Right atrium auricular region (tissue), 2 donors: ENCODE measurements around the gene KRT12. TPM values are rescaled to one million over a fixed set of nuclear protein-coding genes. Genes with fewer than 3 reads are reported as not detected.

Experiments used
- DNase-seq: peaks from one replicate; pipeline ENCODE4 v3.0.0-alpha.2; 2019; ENCODE audit warnings: low spot score
- H3K27ac ChIP-seq, 2 donors: fragments of 200-600 bp; sonication (generic); 1 replicate in 1 of 2; 2 replicates in 1 of 2; pipeline ENCODE4 v1.5.1; 2016 to 2019
- H3K27me3 ChIP-seq, 2 donors: fragments of 200-600 bp; sonication (generic); one replicate each; pipeline versions ENCODE4 v1.5.1 to v1.6.0; 2017 to 2019
- H3K36me3 ChIP-seq: fragments of 200-600 bp; sonication (generic); one replicate; pipeline ENCODE4 v1.5.1; 2016
- H3K4me1 ChIP-seq, 2 donors: fragments of 200-600 bp; sonication (generic); one replicate each; pipeline versions ENCODE4 v1.5.1 to v1.6.0; 2017 to 2019
- H3K4me3 ChIP-seq, 2 donors: fragments of 200-600 bp; sonication (generic); 1 replicate in 1 of 2; 2 replicates in 1 of 2; pipeline ENCODE4 v1.5.1; 2017 to 2019; ENCODE audit warnings: mild to moderate bottlenecking in 1 of 2, moderate library complexity in 1 of 2
- H3K9me3 ChIP-seq, 2 donors: fragments of 200-600 bp; sonication (generic); one replicate each; pipeline ENCODE4 v1.5.1; 2019
- CTCF ChIP-seq, 2 donors: fragments of 200-600 bp; sonication (generic); IDR thresholded peaks; one replicate each; pipeline ENCODE4 v1.5.1; 2019; ENCODE audit warnings: antibody characterized with exemption in 2 of 2
- total RNA-seq, 2 donors: library from RNA; depleted of rRNA; stranded (reverse); fragments of >200 nt; gene quantifications; one replicate each; pipeline ENCODE4 v1.1.0, GENCODE V29; 2016

The KRT12 gene
- not detected for total RNA-seq

GRCh38 chr17:40866838-40867237, at the start of gene KRT12:
Gene KRT12 (minus strand): TSS chr17:40867223. CDS start chr17:40867186, 37 bp downstream.
- no peak for DNase-seq
- no peak within 1 kb of the TSS for H3K27ac ChIP-seq
- no peak for TF ChIP-seq CTCF (IDR thresholded peaks at IDR 0.05)
- no peaks in the 10 kb centered on the region for H3K9me3 ChIP-seq
- H3K4me3 ChIP-seq, result no peak within 1 kb of the TSS
- H3K4me1 ChIP-seq, result no peaks in the 10 kb centered on the region
- no peaks in the 10 kb centered on the region for H3K27me3 ChIP-seq
- no peaks in the 10 kb centered on the region for H3K36me3 ChIP-seq

- Histone ChIP-seq H3K4me1 (no peaks in the 10 kb centered on the region), H3K27ac (no peak overlapping the region), H3K36me3 (no peaks in the 10 kb centered on the region), H3K27me3 (no peaks in the 10 kb centered on the region), H3K4me3 (no peak overlapping the region), H3K9me3 (no peaks in the 10 kb centered on the region)
- no peak for TF ChIP-seq CTCF (IDR thresholded peaks at IDR 0.05)
- DNase-seq, result no peak
These were observed 49.3 kb upstream of the KRT12 start for GRCh38 chr17:40916366-40916765.

- no peak for DNase-seq
- TF ChIP-seq CTCF (IDR thresholded peaks at IDR 0.05), result no peak
- Histone ChIP-seq H3K4me1 (no peaks in the 10 kb centered on the region), H3K4me3 (no peak overlapping the region), H3K27ac (no peak overlapping the region), H3K36me3 (no peaks in the 10 kb centered on the region), H3K27me3 (no peaks in the 10 kb centered on the region), H3K9me3 (no peaks in the 10 kb centered on the region)
These were observed 48.8 kb upstream of the KRT12 start for GRCh38 chr17:40915721-40916256.

- no peak for DNase-seq
- no peak overlapping the region for H3K27ac ChIP-seq
- TF ChIP-seq CTCF (IDR thresholded peaks at IDR 0.05), result no peak
- H3K4me3 ChIP-seq, result no peak overlapping the region
- no peaks in the 10 kb centered on the region for H3K9me3 ChIP-seq
- no peaks in the 10 kb centered on the region for H3K4me1 ChIP-seq
- no peaks in the 10 kb centered on the region for H3K27me3 ChIP-seq
- H3K36me3 ChIP-seq, result no peaks in the 10 kb centered on the region
These were observed 48.2 kb upstream of the KRT12 start for GRCh38 chr17:40915199-40915661.

GRCh38 chr17:40914075-40914855, 47.2 kb upstream of the KRT12 start:
- no peaks in the 10 kb centered on the region for H3K36me3 ChIP-seq
- no peak for TF ChIP-seq CTCF (IDR thresholded peaks at IDR 0.05)
- peaks cover 0 to 5% of the 10 kb centered on the region in 2 donors for H3K4me1 ChIP-seq
- no peak overlapping the region for H3K27ac ChIP-seq
- H3K4me3 ChIP-seq, result no peak overlapping the region
- no peaks in the 10 kb centered on the region for H3K27me3 ChIP-seq
- no peaks in the 10 kb centered on the region for H3K9me3 ChIP-seq
- DNase-seq, result no peak
